Neural progenitor cell (in vitro differentiated cells): ENCODE data around the gene MSH2. TPM values are rescaled to one million over a fixed set of nuclear protein-coding genes. Genes with fewer than 3 reads are reported as not detected.

Experiments
- DNase-seq: peaks from one replicate; pipeline ENCODE4 v3.0.0-alpha.2; 2016; ENCODE audit warnings: low spot score
- H2AFZ ChIP-seq: fragments of 200-600 bp; sonication (generic); replicated peaks from 2 replicates; pipeline ENCODE4 v1.6.1; 2016; ENCODE audit warnings: antibody characterized with exemption
- H3F3A ChIP-seq: fragments of 200-600 bp; sonication (generic); 2 replicates; pipeline ENCODE4 v1.6.1; 2016; ENCODE audit warnings: antibody characterized with exemption, low read depth
- H3K27ac ChIP-seq: fragments of 200-600 bp; sonication (generic); 2 replicates; pipeline ENCODE4 v1.5.1; 2016; ENCODE audit warnings: mild to moderate bottlenecking
- H3K27me3 ChIP-seq: fragments of 200-600 bp; sonication (generic); 2 replicates; pipeline ENCODE4 v1.6.1; 2016; ENCODE audit warnings: mild to moderate bottlenecking, moderate library complexity
- H3K36me3 ChIP-seq: fragments of 200-600 bp; sonication (generic); 2 replicates; pipeline ENCODE4 v1.5.1; 2016
- H3K4me1 ChIP-seq: fragments of 200-600 bp; sonication (generic); 2 replicates; pipeline ENCODE4 v1.6.1; 2016; ENCODE audit warnings: mixed run types
- H3K4me2 ChIP-seq: fragments of 200-600 bp; sonication (generic); 2 replicates; pipeline ENCODE4 v1.6.1; 2016
- H3K4me3 ChIP-seq: fragments of 200-600 bp; sonication (generic); 2 replicates; pipeline ENCODE4 v1.5.1; 2016
- H3K79me2 ChIP-seq: fragments of 200-600 bp; sonication (generic); 2 replicates; pipeline ENCODE4 v1.6.1; 2016; ENCODE audit warnings: low read depth
- H3K9ac ChIP-seq: fragments of 200-600 bp; sonication (generic); 2 replicates; pipeline ENCODE4 v1.6.1; 2016
- H3K9me3 ChIP-seq: fragments of 200-600 bp; sonication (generic); 2 replicates; pipeline ENCODE4 v1.5.1; 2016; ENCODE audit warnings: low read depth
- H4K20me1 ChIP-seq: fragments of 200-600 bp; sonication (generic); 2 replicates; pipeline ENCODE4 v1.6.1; 2016; ENCODE audit warnings: low read depth
- H3K27ac Mint-ChIP-seq: 3 replicates; pipeline ENCODE4 v1.8.0; 2021; ENCODE audit warnings: mixed read lengths
- H3K27me3 Mint-ChIP-seq: 2 replicates; pipeline ENCODE4 v1.8.0; 2022; ENCODE audit warnings: low read depth, mild to moderate bottlenecking, inconsistent platforms, moderate library complexity, mixed read lengths; ENCODE audit not compliant: insufficient read depth
- H3K36me3 Mint-ChIP-seq: 3 replicates; pipeline ENCODE4 v1.8.0; 2021; ENCODE audit warnings: mixed read lengths
- H3K4me1 Mint-ChIP-seq: 3 replicates; pipeline ENCODE4 v1.8.0; 2021; ENCODE audit warnings: mixed read lengths
- H3K4me3 Mint-ChIP-seq: 3 replicates; pipeline ENCODE4 v1.8.0; 2021; ENCODE audit warnings: mild to moderate bottlenecking, moderate library complexity, mixed read lengths
- H3K9me3 Mint-ChIP-seq: 3 replicates; pipeline ENCODE4 v1.8.0; 2020; ENCODE audit warnings: mixed read lengths
- CTCF ChIP-seq: fragments of 200-600 bp; sonication (generic); IDR thresholded peaks from 2 replicates; pipeline ENCODE4 v1.5.1; 2017; ENCODE audit warnings: antibody characterized with exemption, mild to moderate bottlenecking
- EZH2 ChIP-seq: fragments of 200-600 bp; sonication (generic); IDR thresholded peaks from 2 replicates; pipeline ENCODE4 v1.6.1; 2017; ENCODE audit warnings: antibody characterized with exemption, mild to moderate bottlenecking, moderate library complexity
- EZH2phosphoT487 ChIP-seq: fragments of 200-600 bp; sonication (generic); IDR thresholded peaks from 2 replicates; pipeline ENCODE4 v1.6.1; 2017; ENCODE audit warnings: antibody characterized with exemption
- total RNA-seq: library from RNA; depleted of rRNA; stranded (reverse); fragments of >200 nt; gene quantifications from 2 replicates; pipeline ENCODE4 v1.2.3, GENCODE V29; 2015; ENCODE audit warnings: low replicate concordance

Gene MSH2
- total RNA-seq, 1 donor from 2014 or later = 134 TPM

DNA sequence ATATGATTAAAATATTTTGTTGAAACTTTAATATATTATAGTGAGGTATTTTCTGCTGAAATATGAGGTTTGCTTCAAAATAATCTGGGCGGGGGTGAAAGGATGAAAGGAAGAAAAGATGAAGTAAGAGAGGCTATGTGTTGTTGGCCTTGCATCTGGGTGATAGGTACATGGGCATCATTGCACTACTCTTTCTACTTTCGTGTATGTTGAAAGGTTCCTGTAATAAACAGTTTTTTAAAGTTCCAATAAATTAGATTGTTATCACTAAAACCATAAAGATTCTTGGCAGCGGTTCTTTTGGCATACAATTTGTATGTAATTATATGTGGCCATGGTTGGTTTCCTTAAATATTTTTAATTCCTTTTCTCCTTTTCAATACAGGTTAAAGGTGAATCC, 23.6 kb upstream of the MSH2 start:
- H3K4me1 Mint-ChIP-seq = no peaks in the 10 kb centered on the region
- H3K4me3 Mint-ChIP-seq = no peak overlapping the region
- H3K9me3 Mint-ChIP-seq = no peaks in the 10 kb centered on the region
- H3K27me3 Mint-ChIP-seq = peaks cover 3% of the 10 kb centered on the region
- H3K27ac ChIP-seq = no peak overlapping the region
- no peaks in the 10 kb centered on the region for H3K9me3 ChIP-seq
- no peaks in the 10 kb centered on the region for H3K4me1 ChIP-seq
- H3K9ac ChIP-seq = no peak overlapping the region
- H3K79me2 ChIP-seq = no peaks in the 10 kb centered on the region
- H3K4me3 ChIP-seq = no peak overlapping the region
- H3K36me3 ChIP-seq = no peaks in the 10 kb centered on the region
- H3K27me3 ChIP-seq = no peaks in the 10 kb centered on the region
- H3K36me3 Mint-ChIP-seq = peaks cover 2% of the 10 kb centered on the region
- no peak overlapping the region for H3K4me2 ChIP-seq
- DNase-seq = no peak
- no peaks in the 10 kb centered on the region for H4K20me1 ChIP-seq
- no peak overlapping the region for H3K27ac Mint-ChIP-seq
- no peak for TF ChIP-seq EZH2
- no peak for TF ChIP-seq CTCF
- TF ChIP-seq EZH2phosphoT487 = no peak
- H3F3A ChIP-seq = no peaks in the 10 kb centered on the region
- no peak overlapping the region for H2AFZ ChIP-seq

GRCh38 chr2:47381408-47381807, 21.5 kb upstream of the MSH2 start:
- peaks cover 7% of the 10 kb centered on the region for H3F3A ChIP-seq
- no peak overlapping the region for H3K9ac ChIP-seq
- no peak overlapping the region for H3K4me2 ChIP-seq
- H3K79me2 ChIP-seq = no peaks in the 10 kb centered on the region
- H3K9me3 ChIP-seq = no peaks in the 10 kb centered on the region
- Mint-ChIP-seq H3K4me3 (no peak overlapping the region), H3K9me3 (no peaks in the 10 kb centered on the region), H3K4me1 (no peaks in the 10 kb centered on the region), H3K27me3 (no peaks in the 10 kb centered on the region), H3K27ac (no peak overlapping the region), H3K36me3 (peaks cover 2% of the 10 kb centered on the region)
- no peaks in the 10 kb centered on the region for H3K27me3 ChIP-seq
- TF ChIP-seq CTCF (no peak), EZH2 (no peak), EZH2phosphoT487 (no peak)
- H2AFZ ChIP-seq = no peak overlapping the region
- no peak overlapping the region for H3K4me3 ChIP-seq
- no peaks in the 10 kb centered on the region for H3K4me1 ChIP-seq
- no peak overlapping the region for H3K27ac ChIP-seq
- no peaks in the 10 kb centered on the region for H3K36me3 ChIP-seq
- no peaks in the 10 kb centered on the region for H4K20me1 ChIP-seq
- no peak for DNase-seq

DNA sequence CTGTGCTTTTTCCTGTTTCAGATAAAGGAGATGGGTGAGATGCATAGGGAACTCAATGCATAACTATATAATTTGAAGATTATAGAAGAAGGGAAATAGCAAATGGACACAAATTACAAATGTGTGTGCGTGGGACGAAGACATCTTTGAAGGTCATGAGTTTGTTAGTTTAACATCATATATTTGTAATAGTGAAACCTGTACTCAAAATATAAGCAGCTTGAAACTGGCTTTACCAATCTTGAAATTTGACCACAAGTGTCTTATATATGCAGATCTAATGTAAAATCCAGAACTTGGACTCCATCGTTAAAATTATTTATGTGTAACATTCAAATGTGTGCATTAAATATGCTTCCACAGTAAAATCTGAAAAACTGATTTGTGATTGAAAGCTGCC, 16.4 kb upstream of the MSH2 start:
- Histone ChIP-seq H4K20me1 (no peaks in the 10 kb centered on the region), H3K9ac (no peak overlapping the region), H2AFZ (no peak overlapping the region), H3K36me3 (no peaks in the 10 kb centered on the region), H3F3A (peaks cover 15% of the 10 kb centered on the region), H3K4me2 (no peak overlapping the region), H3K27me3 (no peaks in the 10 kb centered on the region), H3K4me1 (peaks cover 10% of the 10 kb centered on the region), H3K27ac (no peak overlapping the region), H3K79me2 (no peaks in the 10 kb centered on the region), H3K9me3 (no peaks in the 10 kb centered on the region), H3K4me3 (no peak overlapping the region)
- DNase-seq = no peak
- no peaks in the 10 kb centered on the region for H3K9me3 Mint-ChIP-seq
- H3K27me3 Mint-ChIP-seq = no peaks in the 10 kb centered on the region
- H3K27ac Mint-ChIP-seq = no peak overlapping the region
- H3K36me3 Mint-ChIP-seq = peaks cover 2% of the 10 kb centered on the region
- TF ChIP-seq EZH2phosphoT487 = no peak
- no peak for TF ChIP-seq CTCF
- no peak for TF ChIP-seq EZH2
- H3K4me3 Mint-ChIP-seq = no peak overlapping the region
- H3K4me1 Mint-ChIP-seq = no peaks in the 10 kb centered on the region

DNA sequence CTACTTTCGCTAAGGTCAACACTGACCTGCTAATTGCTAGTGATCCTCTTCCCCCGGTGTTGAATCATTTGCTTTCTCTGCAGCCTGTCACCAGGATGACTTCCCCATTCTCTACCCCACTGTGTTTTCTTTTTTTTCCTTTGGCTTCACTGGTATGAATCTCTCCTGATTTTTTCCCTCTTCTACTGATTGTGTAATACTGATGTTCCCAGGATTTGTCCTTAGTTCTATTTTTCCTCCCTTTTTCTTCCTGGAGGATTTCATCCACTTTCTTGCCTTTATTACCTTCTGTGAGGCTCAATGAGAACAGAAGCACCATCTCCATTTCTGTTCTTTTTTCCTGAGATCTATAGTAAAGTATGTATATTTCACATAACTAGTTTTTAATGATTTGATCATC, 14.1 kb upstream of the MSH2 start:
- Histone ChIP-seq H3K4me2 (peak overlapping the region; percentile 8), H3K36me3 (no peaks in the 10 kb centered on the region), H3K79me2 (no peaks in the 10 kb centered on the region), H4K20me1 (no peaks in the 10 kb centered on the region), H3K9me3 (no peaks in the 10 kb centered on the region), H3K27me3 (no peaks in the 10 kb centered on the region), H2AFZ (no peak overlapping the region), H3F3A (peaks cover 15% of the 10 kb centered on the region), H3K27ac (no peak overlapping the region), H3K9ac (no peak overlapping the region), H3K4me1 (peaks cover 10% of the 10 kb centered on the region), H3K4me3 (no peak overlapping the region)
- Mint-ChIP-seq H3K27me3 (no peaks in the 10 kb centered on the region), H3K4me3 (no peak overlapping the region), H3K27ac (no peak overlapping the region), H3K36me3 (no peaks in the 10 kb centered on the region), H3K9me3 (no peaks in the 10 kb centered on the region), H3K4me1 (no peaks in the 10 kb centered on the region)
- no peak for DNase-seq
- TF ChIP-seq EZH2 (no peak), EZH2phosphoT487 (no peak), CTCF (no peak)
